ENCODE results near the gene NDST3.
"Not testable (repeated sequence)": the region's sequence is repeated elsewhere in the genome, so short reads cannot be mapped to it uniquely, and the experiment has no call there.

NDST3 gene

GRCh38 chr4:118287711-118288451, 253.6 kb downstream of the NDST3 start:
- ATAC-seq (ENCODE audit: low read depth) (peak; percentile 65), DNase-seq (ENCODE audit: low spot score) (no peak)
- no peaks in the 10 kb centered on the region for H3K27me3 ChIP-seq (ENCODE audit: insufficient read depth, poor library complexity, severe bottlenecking)
- no peak for TF ChIP-seq CTCF (IDR thresholded peaks at IDR 0.05; ENCODE audit: poor library complexity, severe bottlenecking)
- H3K27ac ChIP-seq (ENCODE audit: poor library complexity, severe bottlenecking) = peak overlapping the region; percentile 17
- H3K36me3 ChIP-seq (ENCODE audit: low read depth) = no peaks in the 10 kb centered on the region
- no peaks in the 10 kb centered on the region for H3K9me3 ChIP-seq (ENCODE audit: severe bottlenecking)
- no peak overlapping the region for H3K4me3 ChIP-seq (ENCODE audit: severe bottlenecking)
- H3K4me1 ChIP-seq (ENCODE audit: insufficient read depth, poor library complexity, severe bottlenecking) = peaks cover 25% of the 10 kb centered on the region

DNA sequence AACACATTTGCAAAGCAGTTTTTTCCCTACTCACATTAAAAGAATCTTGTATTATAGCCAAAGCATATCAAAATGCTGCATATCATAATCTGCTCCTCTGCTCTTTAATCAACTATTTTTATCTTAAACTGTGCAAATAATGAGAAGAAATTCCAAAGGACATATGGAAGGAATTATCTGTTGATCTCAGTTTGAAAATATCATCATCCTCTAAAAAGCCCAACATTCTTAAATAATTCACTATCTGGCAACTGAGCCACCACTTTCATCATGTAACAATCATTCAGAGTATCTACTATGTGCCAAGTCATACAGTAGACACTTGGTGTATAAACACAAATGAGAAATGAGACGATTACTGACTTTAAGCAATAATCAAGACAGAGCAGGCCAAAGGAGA, 255.5 kb downstream of the NDST3 start:
- Histone ChIP-seq H3K36me3 (ENCODE audit: low read depth) (no peaks in the 10 kb centered on the region), H3K9me3 (ENCODE audit: severe bottlenecking) (no peaks in the 10 kb centered on the region), H3K27me3 (ENCODE audit: insufficient read depth, poor library complexity, severe bottlenecking) (no peaks in the 10 kb centered on the region), H3K4me1 (ENCODE audit: insufficient read depth, poor library complexity, severe bottlenecking) (peaks cover 25% of the 10 kb centered on the region), H3K4me3 (ENCODE audit: severe bottlenecking) (no peak overlapping the region), H3K27ac (ENCODE audit: poor library complexity, severe bottlenecking) (no peak overlapping the region)
- DNase-seq (ENCODE audit: low spot score) (no peak), ATAC-seq (ENCODE audit: low read depth) (no peak)
- no peak for TF ChIP-seq CTCF (IDR thresholded peaks at IDR 0.05; ENCODE audit: poor library complexity, severe bottlenecking)

GRCh38 chr4:118290951-118291350, 256.7 kb downstream of the NDST3 start:
- no peak for TF ChIP-seq CTCF (IDR thresholded peaks at IDR 0.05; ENCODE audit: poor library complexity, severe bottlenecking)
- ATAC-seq (ENCODE audit: low read depth) = no peak
- H3K4me1 ChIP-seq (ENCODE audit: insufficient read depth, poor library complexity, severe bottlenecking) = peaks cover 25% of the 10 kb centered on the region
- H3K36me3 ChIP-seq (ENCODE audit: low read depth) = 0 out of 2 replicates have a peak, but pooled peaks cover 4% of the 10 kb centered on the region
- no peak overlapping the region for H3K4me3 ChIP-seq (ENCODE audit: severe bottlenecking)
- H3K9me3 ChIP-seq (ENCODE audit: severe bottlenecking) = no peaks in the 10 kb centered on the region
- no peak for DNase-seq (ENCODE audit: low spot score)
- H3K27me3 ChIP-seq (ENCODE audit: insufficient read depth, poor library complexity, severe bottlenecking) = no peaks in the 10 kb centered on the region
- H3K27ac ChIP-seq (ENCODE audit: poor library complexity, severe bottlenecking) = no peak overlapping the region

DNA sequence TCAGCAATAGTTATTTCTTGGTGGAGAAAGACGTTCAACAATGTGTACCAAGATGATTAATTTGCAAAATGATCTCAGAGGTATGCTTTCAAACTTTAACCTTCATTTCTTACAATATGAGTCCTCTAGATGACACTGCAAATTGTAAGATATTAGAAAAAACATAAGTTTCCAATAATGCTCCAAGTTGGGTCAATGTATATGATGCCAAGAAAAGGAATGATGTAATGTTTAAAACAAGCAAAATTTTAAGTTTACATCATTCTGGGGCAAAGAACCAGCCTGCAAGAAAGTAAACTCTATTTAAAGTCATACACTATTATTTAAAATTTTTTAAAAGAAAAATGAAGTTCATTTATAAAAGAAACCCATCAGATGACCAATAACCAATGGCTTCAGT, 262.4 kb downstream of the NDST3 start:
- Histone ChIP-seq H3K4me1 (ENCODE audit: insufficient read depth, poor library complexity, severe bottlenecking) (no peaks in the 10 kb centered on the region), H3K27me3 (ENCODE audit: insufficient read depth, poor library complexity, severe bottlenecking) (no peaks in the 10 kb centered on the region), H3K36me3 (ENCODE audit: low read depth) (0 out of 2 replicates have a peak, but pooled peaks cover 4% of the 10 kb centered on the region), H3K9me3 (ENCODE audit: severe bottlenecking) (no peaks in the 10 kb centered on the region), H3K27ac (ENCODE audit: poor library complexity, severe bottlenecking) (no peak overlapping the region), H3K4me3 (ENCODE audit: severe bottlenecking) (no peak overlapping the region)
- ATAC-seq (ENCODE audit: low read depth) = no peak
- TF ChIP-seq CTCF (IDR thresholded peaks at IDR 0.05; ENCODE audit: poor library complexity, severe bottlenecking) = no peak
- DNase-seq (ENCODE audit: low spot score) = no peak

DNA sequence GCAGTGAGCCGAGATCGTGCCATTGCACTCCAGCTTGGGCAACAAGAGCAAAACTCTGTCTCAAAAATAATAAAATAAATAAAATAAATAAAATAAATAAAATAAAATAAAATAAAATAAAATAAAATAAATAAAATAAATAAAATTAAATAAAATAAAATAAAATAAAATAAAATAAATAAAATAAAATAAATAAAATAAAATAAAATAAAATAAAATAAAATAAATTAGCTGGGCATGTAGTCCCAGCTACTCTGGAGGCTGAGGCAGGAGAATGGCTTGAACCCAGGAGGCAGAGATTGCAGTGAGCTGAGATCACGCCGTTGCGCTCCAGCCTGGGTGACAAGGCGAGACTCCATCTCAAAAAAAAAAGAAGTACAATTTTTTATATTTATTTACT, 265.3 kb downstream of the NDST3 start:
- ATAC-seq (ENCODE audit: low read depth); DNase-seq (ENCODE audit: low spot score); H3K36me3 ChIP-seq (ENCODE audit: low read depth): not testable (repeated sequence)

More for the DNA sequence above, 265.3 kb downstream of the NDST3 start:
- H3K4me3 ChIP-seq (ENCODE audit: severe bottlenecking); H3K9me3 ChIP-seq (ENCODE audit: severe bottlenecking); H3K27ac ChIP-seq (ENCODE audit: poor library complexity, severe bottlenecking); H3K4me1 ChIP-seq (ENCODE audit: insufficient read depth, poor library complexity, severe bottlenecking); H3K27me3 ChIP-seq (ENCODE audit: insufficient read depth, poor library complexity, severe bottlenecking): not testable (repeated sequence)

Measured in RWPE2 (cell line).